Measurements from ENCODE around the gene CEMIP2. TPM values are rescaled to one million over a fixed set of nuclear protein-coding genes. Genes with fewer than 3 reads are reported as not detected.

The CEMIP2 gene
- total RNA-seq, 1 donor: 27.3 TPM

DNA sequence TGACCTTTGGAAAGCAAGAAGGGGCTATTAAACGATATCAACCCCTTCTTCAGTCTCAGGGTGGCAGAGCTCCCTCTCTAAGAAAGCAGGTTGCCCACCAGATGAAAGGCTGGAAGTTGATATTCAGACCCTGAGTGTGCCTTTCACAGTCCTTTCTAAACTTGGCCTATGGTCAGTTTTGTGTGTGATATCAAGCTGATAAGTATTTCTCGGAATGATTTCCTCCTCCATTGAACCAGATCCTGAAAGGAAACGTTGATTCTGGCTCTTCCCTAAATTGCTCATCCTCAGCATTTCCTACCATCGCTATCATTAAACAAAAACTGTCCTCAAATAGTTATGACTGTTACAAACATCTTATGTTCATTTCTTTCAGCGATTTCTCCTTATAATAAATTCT is 130.4 kb downstream of the CEMIP2 start:
- no peak overlapping the region for H3K4me3 ChIP-seq (ENCODE audit: low read depth, low read length)
- DNase-seq (ENCODE audit: low read depth): no peak
- TF ChIP-seq, protein P1, sequence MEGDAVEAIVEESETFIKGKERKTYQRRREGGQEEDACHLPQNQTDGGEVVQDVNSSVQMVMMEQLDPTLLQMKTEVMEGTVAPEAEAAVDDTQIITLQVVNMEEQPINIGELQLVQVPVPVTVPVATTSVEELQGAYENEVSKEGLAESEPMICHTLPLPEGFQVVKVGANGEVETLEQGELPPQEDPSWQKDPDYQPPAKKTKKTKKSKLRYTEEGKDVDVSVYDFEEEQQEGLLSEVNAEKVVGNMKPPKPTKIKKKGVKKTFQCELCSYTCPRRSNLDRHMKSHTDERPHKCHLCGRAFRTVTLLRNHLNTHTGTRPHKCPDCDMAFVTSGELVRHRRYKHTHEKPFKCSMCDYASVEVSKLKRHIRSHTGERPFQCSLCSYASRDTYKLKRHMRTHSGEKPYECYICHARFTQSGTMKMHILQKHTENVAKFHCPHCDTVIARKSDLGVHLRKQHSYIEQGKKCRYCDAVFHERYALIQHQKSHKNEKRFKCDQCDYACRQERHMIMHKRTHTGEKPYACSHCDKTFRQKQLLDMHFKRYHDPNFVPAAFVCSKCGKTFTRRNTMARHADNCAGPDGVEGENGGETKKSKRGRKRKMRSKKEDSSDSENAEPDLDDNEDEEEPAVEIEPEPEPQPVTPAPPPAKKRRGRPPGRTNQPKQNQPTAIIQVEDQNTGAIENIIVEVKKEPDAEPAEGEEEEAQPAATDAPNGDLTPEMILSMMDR (IDR thresholded peaks at IDR 0.05; ENCODE audit: insufficient read depth, low read length): no peak

DNA sequence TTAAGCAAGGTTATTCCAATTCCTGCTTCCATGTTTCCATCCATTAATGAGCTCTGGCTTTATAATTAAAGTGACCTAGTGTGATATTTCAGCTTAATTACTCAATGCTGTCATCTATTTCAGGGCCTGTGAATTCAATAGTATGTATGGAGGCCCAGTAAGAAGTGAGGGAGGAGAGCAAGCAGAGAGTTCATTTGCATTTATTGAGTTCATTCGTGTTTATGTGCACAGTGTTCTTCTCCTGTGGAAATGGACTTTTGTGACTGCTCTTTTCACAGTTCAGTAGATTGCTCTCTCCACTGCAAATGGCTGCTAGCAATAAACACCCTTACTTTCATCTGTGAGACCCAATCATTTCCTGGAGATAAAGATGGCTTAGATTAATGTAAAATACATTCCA is 130.9 kb downstream of the CEMIP2 start:
- DNase-seq (ENCODE audit: low read depth): no peak
- TF ChIP-seq, protein P1 (IDR thresholded peaks at IDR 0.05; ENCODE audit: insufficient read depth, low read length): no peak
- H3K4me3 ChIP-seq (ENCODE audit: low read depth, low read length): no peak overlapping the region

DNA sequence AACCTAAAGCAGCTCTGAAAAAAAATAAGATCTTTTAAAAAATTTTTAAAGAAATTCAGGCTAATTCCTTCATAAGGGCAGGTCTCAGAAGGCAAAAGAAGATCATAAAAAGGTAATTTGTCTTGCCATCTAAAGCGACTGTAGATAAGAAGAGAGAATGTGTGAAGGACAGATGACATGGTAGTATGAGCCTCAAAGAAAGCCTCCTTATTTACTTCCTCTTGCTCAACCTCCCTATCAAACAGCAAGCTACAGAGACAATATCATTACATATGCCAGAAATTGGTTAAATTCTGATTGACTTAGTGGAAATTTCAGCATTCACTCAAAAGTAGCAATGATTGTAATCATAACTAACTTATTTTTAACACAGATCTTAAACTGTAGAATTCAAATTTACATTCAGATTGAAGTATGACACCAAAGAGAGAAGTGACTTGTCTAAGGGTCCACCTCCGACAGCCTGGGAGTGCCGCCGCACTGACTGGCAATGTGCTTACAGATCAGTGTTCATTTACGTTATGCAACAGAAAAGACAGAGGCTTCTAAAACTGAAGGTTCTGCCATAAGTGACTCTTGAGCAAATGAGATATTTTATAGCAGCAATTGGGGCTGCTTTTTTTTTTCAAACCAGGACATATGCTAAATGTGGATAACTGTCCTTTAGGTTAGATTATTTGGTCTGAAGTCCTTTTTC is 132.0 kb downstream of the CEMIP2 start:
- H3K4me3 ChIP-seq (ENCODE audit: low read depth, low read length): no peak overlapping the region
- TF ChIP-seq, protein P1 (IDR thresholded peaks at IDR 0.05; ENCODE audit: insufficient read depth, low read length): no peak
- DNase-seq (ENCODE audit: low read depth): no peak

DNA sequence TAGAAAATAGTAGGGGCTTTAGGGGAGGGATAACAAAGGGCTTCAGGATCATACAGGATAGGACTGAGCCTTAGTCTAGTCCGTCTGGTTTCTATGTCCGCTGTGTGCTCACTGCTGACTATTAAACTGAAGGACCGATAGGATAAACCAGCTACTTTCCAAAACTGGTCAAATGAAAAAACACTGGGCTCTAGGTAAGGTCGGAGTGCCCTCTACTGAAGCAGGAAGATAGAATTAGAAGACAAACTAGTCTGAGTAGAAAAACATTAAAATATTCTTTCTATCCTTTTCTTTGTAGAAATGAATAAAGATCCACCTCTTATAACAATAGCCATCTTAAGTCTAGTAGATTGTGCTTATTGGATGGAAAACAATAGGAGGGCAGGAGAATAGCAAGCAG is 133.6 kb downstream of the CEMIP2 start:
- DNase-seq (ENCODE audit: low read depth): no peak
- TF ChIP-seq, protein P1 (IDR thresholded peaks at IDR 0.05; ENCODE audit: insufficient read depth, low read length): no peak
- H3K4me3 ChIP-seq (ENCODE audit: low read depth, low read length): no peak overlapping the region

Other genes starting within 250 kb of the CEMIP2 start
- gene ABHD17B, start 142.7 kb upstream of the CEMIP2 start, total RNA-seq (ENCODE audit: low replicate concordance): 11.9 and 13.1 TPM in 2 replicates
- gene C9orf85, start 143.1 kb upstream of the CEMIP2 start, total RNA-seq (ENCODE audit: low replicate concordance): 14.6 and 87.3 TPM in 2 replicates